ENCODE data around the gene NFASC.
A peak's percentile ranks its signal among the peaks of the same experiment; 100 is the strongest.

Gene NFASC

DNA sequence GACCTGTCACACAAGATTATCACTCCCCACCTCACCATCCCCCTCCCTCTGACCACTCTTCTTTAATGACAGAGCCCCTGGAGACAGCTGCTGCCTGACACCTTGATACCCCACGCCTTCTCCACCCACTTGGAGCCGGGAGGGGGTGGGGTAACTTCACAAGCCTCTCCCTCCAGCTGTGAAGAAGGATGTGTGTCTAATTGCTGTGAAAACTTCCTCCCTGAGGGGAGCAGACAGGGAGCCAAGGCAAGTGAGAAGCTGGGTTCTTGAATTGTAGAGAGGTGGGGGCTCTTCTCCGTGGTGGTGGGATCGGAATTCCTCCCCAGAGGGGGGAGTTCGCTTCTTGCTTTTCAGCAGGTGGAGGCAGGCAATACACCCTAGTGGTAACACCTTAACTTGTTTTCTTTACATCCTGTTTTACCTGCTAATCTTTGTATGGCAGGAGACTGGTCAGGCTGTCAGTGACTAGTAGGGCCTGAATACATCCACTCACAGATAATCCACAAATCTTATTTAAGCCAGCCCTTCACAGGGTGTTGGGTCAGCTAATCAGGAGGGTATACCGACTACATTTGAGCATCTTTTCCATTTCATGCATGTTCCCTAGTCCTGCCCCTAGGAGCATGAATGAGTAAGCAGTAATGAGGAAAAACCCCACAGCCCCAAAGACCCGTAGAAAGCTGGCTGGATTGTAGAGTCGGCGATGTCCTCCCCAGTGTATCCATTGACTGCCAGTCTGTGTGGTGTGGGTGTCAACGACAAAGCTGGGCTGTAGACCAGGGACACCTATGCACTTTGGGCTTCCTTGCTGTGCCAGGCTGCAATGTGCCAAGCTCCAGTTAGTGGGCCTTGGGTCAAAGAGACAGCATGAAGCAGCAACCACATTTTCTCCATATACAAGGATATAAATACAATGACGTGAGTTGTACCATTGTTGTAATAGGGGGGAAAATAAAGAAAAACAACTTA, 57.3 kb downstream of the NFASC start:
- POLR2A ChIA-PET, result interaction anchor here (0.6 kb wide), 1 partner anchor 15 kb away, joined by 4 read pairs; no protein-coding TSS in a partner anchor
- no peak for TF ChIP-seq ZNF658 (tag by site-specific recombination; IDR thresholded peaks at IDR 0.05)
- no peak for TF ChIP-seq ZNF664 (tag by site-specific recombination; IDR thresholded peaks at IDR 0.05)
- no peak for TF ChIP-seq ZNF423 (tag by site-specific recombination; IDR thresholded peaks at IDR 0.05)
- no peak for TF ChIP-seq GFI1B (tag by site-specific recombination; IDR thresholded peaks at IDR 0.05)
- TF ChIP-seq, protein P1, sequence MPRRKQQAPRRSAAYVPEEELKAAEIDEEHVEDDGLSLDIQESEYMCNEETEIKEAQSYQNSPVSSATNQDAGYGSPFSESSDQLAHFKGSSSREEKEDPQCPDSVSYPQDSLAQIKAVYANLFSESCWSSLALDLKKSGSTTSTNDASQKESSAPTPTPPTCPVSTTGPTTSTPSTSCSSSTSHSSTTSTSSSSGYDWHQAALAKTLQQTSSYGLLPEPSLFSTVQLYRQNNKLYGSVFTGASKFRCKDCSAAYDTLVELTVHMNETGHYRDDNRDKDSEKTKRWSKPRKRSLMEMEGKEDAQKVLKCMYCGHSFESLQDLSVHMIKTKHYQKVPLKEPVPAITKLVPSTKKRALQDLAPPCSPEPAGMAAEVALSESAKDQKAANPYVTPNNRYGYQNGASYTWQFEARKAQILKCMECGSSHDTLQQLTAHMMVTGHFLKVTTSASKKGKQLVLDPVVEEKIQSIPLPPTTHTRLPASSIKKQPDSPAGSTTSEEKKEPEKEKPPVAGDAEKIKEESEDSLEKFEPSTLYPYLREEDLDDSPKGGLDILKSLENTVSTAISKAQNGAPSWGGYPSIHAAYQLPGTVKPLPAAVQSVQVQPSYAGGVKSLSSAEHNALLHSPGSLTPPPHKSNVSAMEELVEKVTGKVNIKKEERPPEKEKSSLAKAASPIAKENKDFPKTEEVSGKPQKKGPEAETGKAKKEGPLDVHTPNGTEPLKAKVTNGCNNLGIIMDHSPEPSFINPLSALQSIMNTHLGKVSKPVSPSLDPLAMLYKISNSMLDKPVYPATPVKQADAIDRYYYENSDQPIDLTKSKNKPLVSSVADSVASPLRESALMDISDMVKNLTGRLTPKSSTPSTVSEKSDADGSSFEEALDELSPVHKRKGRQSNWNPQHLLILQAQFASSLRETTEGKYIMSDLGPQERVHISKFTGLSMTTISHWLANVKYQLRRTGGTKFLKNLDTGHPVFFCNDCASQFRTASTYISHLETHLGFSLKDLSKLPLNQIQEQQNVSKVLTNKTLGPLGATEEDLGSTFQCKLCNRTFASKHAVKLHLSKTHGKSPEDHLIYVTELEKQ (tag by site-specific recombination; IDR thresholded peaks at IDR 0.05; ENCODE audit: borderline replicate concordance), result no peak
- TF ChIP-seq GLIS1 (tag by site-specific recombination; IDR thresholded peaks at IDR 0.05), result peak; percentile 89
- no peak for TF ChIP-seq ZNF837 (tag by site-specific recombination; IDR thresholded peaks at IDR 0.05)
- no peak for TF ChIP-seq ZNF174 (tag by site-specific recombination; IDR thresholded peaks at IDR 0.05)
- TF ChIP-seq ZNF560 (tag by site-specific recombination; IDR thresholded peaks at IDR 0.05; ENCODE audit: borderline replicate concordance), result no peak
- TF ChIP-seq ZNF677 (tag by site-specific recombination; IDR thresholded peaks at IDR 0.05), result no peak
- TF ChIP-seq ZNF121 (tag by site-specific recombination; IDR thresholded peaks at IDR 0.05), result no peak
- TF ChIP-seq WT1 (tag by site-specific recombination; IDR thresholded peaks at IDR 0.05), result 0 out of 2 replicates have a peak, but pooled peaks have one; percentile 21
- no peak for TF ChIP-seq ZNF529 (tag by site-specific recombination; IDR thresholded peaks at IDR 0.05; ENCODE audit: insufficient replicate concordance)
- TF ChIP-seq ZFP3 (tag by site-specific recombination; IDR thresholded peaks at IDR 0.05; ENCODE audit: low read depth), result no peak
- TF ChIP-seq PRDM1 (tag by site-specific recombination; IDR thresholded peaks at IDR 0.05), result no peak
- no peak for TF ChIP-seq ZNF747 (tag by site-specific recombination; IDR thresholded peaks at IDR 0.05)
- TF ChIP-seq ZNF221 (tag by site-specific recombination; IDR thresholded peaks at IDR 0.05; ENCODE audit: borderline replicate concordance), result no peak
- TF ChIP-seq KLF17 (tag by site-specific recombination; IDR thresholded peaks at IDR 0.05), result 0 out of 2 replicates have a peak, but pooled peaks have one; percentile 36
- no peak for TF ChIP-seq ZNF302 (tag by site-specific recombination; IDR thresholded peaks at IDR 0.05; ENCODE audit: low read depth)
- TF ChIP-seq ZNF404 (tag by site-specific recombination; IDR thresholded peaks at IDR 0.05), result no peak
- TF ChIP-seq KLF1 (tag by site-specific recombination; IDR thresholded peaks at IDR 0.05), result peak; percentile 74
- no peak for TF ChIP-seq ZNF623 (tag by site-specific recombination; IDR thresholded peaks at IDR 0.05)
- TF ChIP-seq TCF7L2 (IDR thresholded peaks at IDR 0.05; ENCODE audit: borderline replicate concordance, low read depth, low read length), result no peak
- TF ChIP-seq ZNF596 (tag by site-specific recombination; IDR thresholded peaks at IDR 0.05), result no peak
- no peak for TF ChIP-seq HOXC10 (CRISPR knock-in tag; IDR thresholded peaks at IDR 0.05)
- no peak for TF ChIP-seq PRDM2 (tag by site-specific recombination; IDR thresholded peaks at IDR 0.05; ENCODE audit: borderline replicate concordance)

More for the DNA sequence above, 57.3 kb downstream of the NFASC start:
- CTCF ChIA-PET, result interaction anchor here (0.6 to 9.1 kb wide), 6 partner anchors 14 to 616 kb away, joined by 3 to 60 read pairs (median 4); no protein-coding TSS in a partner anchor
- no peaks in the 10 kb centered on the region for H3K36me3 ChIP-seq (ENCODE audit: control insufficient read depth in 2 of 2, insufficient read depth in 1 of 2, low read length in 2 of 2)
- no peak overlapping the region for H3K27ac ChIP-seq (ENCODE audit: extremely low read depth, low read depth, low read length)
- H3K4me3 ChIP-seq (ENCODE audit: low read depth, low read length), result no peak overlapping the region
- H3K9me3 ChIP-seq (ENCODE audit: control insufficient read depth, insufficient read depth, low read depth, low read length), result no peaks in the 10 kb centered on the region
- H3K4me1 ChIP-seq (ENCODE audit: control insufficient read depth, insufficient read depth, low read length), result peaks cover 3% of the 10 kb centered on the region; the same call in 1 of the 2 replicates
